KOPT-K1 (cell line): ENCODE data around the gene TRIM9.

Experiments
- H3K27ac ChIP-seq: fragments of 200-600 bp; sonication (generic); 2 replicates; pipeline ENCODE4 v1.5.1; 2016; ENCODE audit warnings: antibody characterized with exemption, mild to moderate bottlenecking, low read depth, low read length; ENCODE audit not compliant: poor library complexity, severe bottlenecking
- H3K36me3 ChIP-seq: fragments of 200-600 bp; sonication (generic); 2 replicates; pipeline ENCODE4 v1.5.1; 2017; ENCODE audit warnings: antibody characterized with exemption, mild to moderate bottlenecking, low read length, moderate library complexity; ENCODE audit not compliant: insufficient read depth
- H3K9me3 ChIP-seq: fragments of 200-600 bp; sonication (generic); 2 replicates; pipeline ENCODE4 v1.5.1; 2017; ENCODE audit warnings: antibody characterized with exemption, low read length, mild to moderate bottlenecking; ENCODE audit not compliant: insufficient read depth, poor library complexity, severe bottlenecking

Gene TRIM9

GRCh38 chr14:51044961-51045360 lies 49.9 kb downstream of the TRIM9 start:
- H3K9me3 ChIP-seq = no peaks in the 10 kb centered on the region
- H3K27ac ChIP-seq = no peak overlapping the region
- H3K36me3 ChIP-seq = no peaks in the 10 kb centered on the region

- H3K36me3 ChIP-seq = no peaks in the 10 kb centered on the region
Observed at GRCh38 chr14:51041883-51042282, 53.0 kb downstream of the TRIM9 start.

GRCh38 chr14:51041108-51041531 lies 53.8 kb downstream of the TRIM9 start:
- Histone ChIP-seq H3K9me3 (no peaks in the 10 kb centered on the region), H3K36me3 (no peaks in the 10 kb centered on the region)

More at GRCh38 chr14:51041883-51042282, 53.0 kb downstream of the TRIM9 start:
- no peak overlapping the region for H3K27ac ChIP-seq
- no peaks in the 10 kb centered on the region for H3K9me3 ChIP-seq

GRCh38 chr14:51039252-51039651 lies 55.7 kb downstream of the TRIM9 start:
- H3K27ac ChIP-seq = no peak overlapping the region
- H3K9me3 ChIP-seq = no peaks in the 10 kb centered on the region
- no peaks in the 10 kb centered on the region for H3K36me3 ChIP-seq

More at GRCh38 chr14:51041108-51041531, 53.8 kb downstream of the TRIM9 start:
- H3K27ac ChIP-seq = no peak overlapping the region

GRCh38 chr14:51035611-51036192 lies 59.2 kb downstream of the TRIM9 start:
- Histone ChIP-seq H3K36me3 (no peaks in the 10 kb centered on the region), H3K9me3 (no peaks in the 10 kb centered on the region), H3K27ac (no peak overlapping the region)

GRCh38 chr14:51028851-51029754 lies 65.8 kb downstream of the TRIM9 start:
- Histone ChIP-seq H3K36me3 (no peaks in the 10 kb centered on the region), H3K27ac (no peak overlapping the region), H3K9me3 (no peaks in the 10 kb centered on the region)

GRCh38 chr14:51028361-51028760 lies 66.5 kb downstream of the TRIM9 start:
- Histone ChIP-seq H3K9me3 (no peaks in the 10 kb centered on the region), H3K36me3 (no peaks in the 10 kb centered on the region)

GRCh38 chr14:51024377-51024776 lies 70.5 kb downstream of the TRIM9 start:
- no peaks in the 10 kb centered on the region for H3K9me3 ChIP-seq
- H3K36me3 ChIP-seq = no peaks in the 10 kb centered on the region
- no peak overlapping the region for H3K27ac ChIP-seq

More at GRCh38 chr14:51028361-51028760, 66.5 kb downstream of the TRIM9 start:
- no peak overlapping the region for H3K27ac ChIP-seq

- no peaks in the 10 kb centered on the region for H3K36me3 ChIP-seq
- H3K9me3 ChIP-seq = no peaks in the 10 kb centered on the region
- H3K27ac ChIP-seq = no peak overlapping the region
Observed at GRCh38 chr14:51023964-51024363, 70.9 kb downstream of the TRIM9 start.

- no peak overlapping the region for H3K27ac ChIP-seq
- no peaks in the 10 kb centered on the region for H3K9me3 ChIP-seq
- H3K36me3 ChIP-seq = no peaks in the 10 kb centered on the region
Observed at GRCh38 chr14:51022769-51023168, 72.1 kb downstream of the TRIM9 start.

- Histone ChIP-seq H3K36me3 (no peaks in the 10 kb centered on the region), H3K27ac (no peak overlapping the region), H3K9me3 (no peaks in the 10 kb centered on the region)
Observed at GRCh38 chr14:51020024-51020710, 74.7 kb downstream of the TRIM9 start.

GRCh38 chr14:51019089-51019488 lies 75.8 kb downstream of the TRIM9 start:
- no peaks in the 10 kb centered on the region for H3K36me3 ChIP-seq
- no peaks in the 10 kb centered on the region for H3K9me3 ChIP-seq
- no peak overlapping the region for H3K27ac ChIP-seq

- Histone ChIP-seq H3K27ac (no peak overlapping the region), H3K9me3 (no peaks in the 10 kb centered on the region), H3K36me3 (no peaks in the 10 kb centered on the region)
Observed at GRCh38 chr14:51018521-51018920, 76.4 kb downstream of the TRIM9 start.

GRCh38 chr14:51014625-51015024 lies 80.3 kb downstream of the TRIM9 start:
- H3K36me3 ChIP-seq = no peaks in the 10 kb centered on the region

GRCh38 chr14:51014086-51014485 lies 80.8 kb downstream of the TRIM9 start:
- Histone ChIP-seq H3K36me3 (no peaks in the 10 kb centered on the region), H3K27ac (no peak overlapping the region), H3K9me3 (no peaks in the 10 kb centered on the region)

More at GRCh38 chr14:51014625-51015024, 80.3 kb downstream of the TRIM9 start:
- no peak overlapping the region for H3K27ac ChIP-seq
- H3K9me3 ChIP-seq = no peaks in the 10 kb centered on the region
